H1 (cell line): Measurements from ENCODE around the gene SLC5A2.

Source experiments
- CTCF ChIP-seq, 3 experiments: IDR thresholded peaks; 1 replicate in 2 of 3; 2 replicates in 1 of 3; pipeline versions ENCODE4 v1.5.1 to v1.6.1; 2011; ENCODE audit warnings: low read length in 3 of 3, mild to moderate bottlenecking in 3 of 3, inconsistent platforms in 2 of 3, low read depth in 1 of 3, moderate library complexity in 1 of 3; ENCODE audit not compliant: insufficient read depth in 1 of 3; ENCODE audit errors: control extremely low read depth in 1 of 3
- EP300 ChIP-seq, 2 experiments: IDR thresholded peaks; 1 replicate in 1 of 2; 2 replicates in 1 of 2; pipeline ENCODE4 v1.6.1; 2011 to 2012; ENCODE audit warnings: low read depth in 2 of 2, low read length in 2 of 2, mild to moderate bottlenecking in 2 of 2, borderline replicate concordance in 1 of 2, inconsistent platforms in 1 of 2, moderate library complexity in 1 of 2
- EZH2 ChIP-seq: fragments of 200-600 bp; sonication (generic); IDR thresholded peaks from 2 replicates; pipeline ENCODE4 v1.7.1; 2012; ENCODE audit warnings: low read depth, mild to moderate bottlenecking, moderate library complexity, low read length, inconsistent platforms; ENCODE audit not compliant: severe bottlenecking
- POLR2A ChIP-seq, 2 experiments: IDR thresholded peaks; 1 replicate in 1 of 2; 2 replicates in 1 of 2; pipeline ENCODE4 v1.6.1; 2011; ENCODE audit warnings: low read depth in 2 of 2, low read length in 2 of 2, mild to moderate bottlenecking in 2 of 2; ENCODE audit errors: control extremely low read depth in 1 of 2
- SP1 ChIP-seq: IDR thresholded peaks from 2 replicates; pipeline ENCODE4 v1.6.1; 2011; ENCODE audit warnings: low read depth, low read length
- TEAD4 ChIP-seq: IDR thresholded peaks from 2 replicates; pipeline ENCODE4 v1.6.1; 2012; ENCODE audit warnings: low read depth, low read length, inconsistent platforms, mixed read lengths

- no peak for TF ChIP-seq EZH2
- no peak for TF ChIP-seq CTCF (IDR thresholded peaks at IDR 0.05; ENCODE audit: control extremely low read depth in 1 of 3, insufficient read depth in 1 of 3, low read depth in 1 of 3, low read length in 3 of 3)
- no peak for TF ChIP-seq POLR2A (IDR thresholded peaks at IDR 0.05; ENCODE audit: control extremely low read depth in 1 of 2, low read depth in 2 of 2, low read length in 2 of 2)
- TF ChIP-seq SP1, result no peak
- no peak for TF ChIP-seq TEAD4
- no peak for TF ChIP-seq EP300 (IDR thresholded peaks at IDR 0.05; ENCODE audit: borderline replicate concordance in 1 of 2, low read depth in 2 of 2, low read length in 2 of 2)
Observed at GRCh38 chr16:31465788-31466370, 17.0 kb upstream of the SLC5A2 start.
